ENCODE results near the gene TPCN2.
"Not testable (repeated sequence)": the region's sequence is repeated elsewhere in the genome, so short reads cannot be mapped to it uniquely, and the experiment has no call there.

TPCN2 gene

GRCh38 chr11:69133251-69133650 lies 84.5 kb downstream of the TPCN2 start:
- DNase-seq = no peak

- DNase-seq = not testable (repeated sequence)
Observed at GRCh38 chr11:69134182-69134581, 85.5 kb downstream of the TPCN2 start.

DNA sequence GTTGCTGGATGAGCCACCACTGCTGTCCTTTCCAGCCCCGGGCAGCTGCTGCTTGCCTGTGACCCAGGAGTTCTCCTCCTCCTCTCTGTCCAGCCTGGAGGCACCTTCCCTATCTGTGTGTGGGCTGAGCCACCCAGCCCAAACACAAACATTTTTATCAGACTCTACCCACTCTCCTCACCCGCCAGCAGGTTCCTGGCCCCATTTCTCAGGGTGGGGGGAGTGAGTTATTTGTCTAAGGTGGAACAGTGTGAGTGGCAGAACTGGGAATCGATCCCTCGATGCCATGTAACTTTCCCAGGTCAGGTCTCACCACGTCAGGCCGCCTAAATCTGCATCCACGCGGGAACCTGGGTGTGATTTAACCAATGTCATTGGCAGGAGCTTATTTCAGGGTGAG lies 86.2 kb downstream of the TPCN2 start:
- DNase-seq = no peak

DNA sequence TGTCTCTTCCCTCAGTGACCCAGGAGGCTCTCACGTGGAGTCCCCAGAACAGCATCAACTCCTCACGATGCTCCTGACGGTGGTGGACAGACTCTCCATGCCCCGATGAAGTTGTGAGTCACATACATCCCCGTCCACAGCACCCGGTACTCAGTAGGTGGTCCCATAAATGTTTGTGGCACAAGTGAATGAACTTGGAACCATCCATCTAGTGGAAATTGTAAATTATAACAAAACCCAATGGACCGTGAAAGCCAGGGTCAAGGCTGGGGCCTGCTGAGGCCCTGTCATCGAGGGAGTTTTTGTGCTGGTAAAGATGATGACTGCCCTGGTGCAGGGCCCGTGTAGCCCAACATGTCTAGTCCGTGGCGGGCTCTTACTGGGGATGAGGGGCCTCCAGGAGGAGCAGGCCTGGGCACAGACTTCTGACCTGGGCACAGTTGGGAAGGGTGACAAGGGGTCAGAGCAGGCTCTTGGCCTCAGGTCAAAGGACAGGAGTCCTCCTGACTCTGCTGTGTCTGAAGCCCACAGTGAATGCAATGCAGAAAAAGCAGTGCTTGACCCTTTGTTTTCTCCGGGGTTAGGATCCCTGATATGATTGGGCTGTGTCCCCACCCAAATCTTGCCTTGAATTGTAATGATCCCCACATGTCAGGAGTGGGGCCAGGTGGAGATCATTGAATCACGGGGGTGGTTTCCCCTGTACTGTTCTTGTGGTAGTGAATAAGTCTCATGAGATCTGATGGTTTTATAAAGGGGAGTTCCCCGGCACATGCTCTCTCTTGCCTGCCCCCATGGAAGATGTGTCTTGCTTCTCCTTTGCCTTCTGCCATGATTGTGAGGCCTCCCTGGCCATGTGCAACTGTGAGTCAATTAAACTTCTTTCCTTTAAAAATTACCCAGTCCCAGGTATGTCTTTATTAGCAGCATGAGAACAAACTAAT lies 87.0 kb downstream of the TPCN2 start:
- peak; percentile 21 for DNase-seq

GRCh38 chr11:69136471-69136870 lies 87.7 kb downstream of the TPCN2 start:
- no peak for DNase-seq

- DNase-seq = no peak
Observed at GRCh38 chr11:69137151-69137844, 88.6 kb downstream of the TPCN2 start.

DNA sequence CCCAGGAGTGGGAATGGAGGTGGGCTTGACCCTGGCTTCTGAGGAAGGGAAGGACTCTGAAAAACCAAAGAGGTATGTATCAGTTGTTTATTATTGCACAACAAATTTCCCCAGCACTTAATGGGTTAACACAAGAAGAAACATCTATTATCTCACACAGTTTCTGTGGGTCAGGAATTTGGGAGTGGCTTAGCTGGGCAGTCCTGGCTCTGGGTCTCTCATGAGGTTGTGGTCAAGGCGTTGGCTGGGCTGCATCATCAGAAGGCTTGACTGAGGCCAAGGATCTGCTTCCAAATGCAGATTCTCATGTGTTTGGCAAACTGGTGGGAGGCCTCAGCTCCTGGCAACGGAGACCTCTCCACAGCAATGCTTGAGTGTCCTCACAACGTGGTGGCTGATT lies 89.5 kb downstream of the TPCN2 start:
- peak; percentile 6 for DNase-seq

GRCh38 chr11:69140161-69140560 lies 91.4 kb downstream of the TPCN2 start:
- DNase-seq = not testable (repeated sequence)

GRCh38 chr11:69140635-69141034 lies 91.9 kb downstream of the TPCN2 start:
- DNase-seq = no peak

- no peak for DNase-seq
Observed at GRCh38 chr11:69141742-69142141, 93.0 kb downstream of the TPCN2 start.

GRCh38 chr11:69142895-69143294 lies 94.2 kb downstream of the TPCN2 start:
- no peak for DNase-seq

GRCh38 chr11:69144316-69145049 lies 95.8 kb downstream of the TPCN2 start:
- no peak for DNase-seq

GRCh38 chr11:69145050-69145380 lies 96.3 kb downstream of the TPCN2 start:
- DNase-seq = no peak

- no peak for DNase-seq
Observed at GRCh38 chr11:69148377-69148762, 99.6 kb downstream of the TPCN2 start.

- no peak for DNase-seq
Observed at GRCh38 chr11:69148806-69149205, 100.1 kb downstream of the TPCN2 start.

DNA sequence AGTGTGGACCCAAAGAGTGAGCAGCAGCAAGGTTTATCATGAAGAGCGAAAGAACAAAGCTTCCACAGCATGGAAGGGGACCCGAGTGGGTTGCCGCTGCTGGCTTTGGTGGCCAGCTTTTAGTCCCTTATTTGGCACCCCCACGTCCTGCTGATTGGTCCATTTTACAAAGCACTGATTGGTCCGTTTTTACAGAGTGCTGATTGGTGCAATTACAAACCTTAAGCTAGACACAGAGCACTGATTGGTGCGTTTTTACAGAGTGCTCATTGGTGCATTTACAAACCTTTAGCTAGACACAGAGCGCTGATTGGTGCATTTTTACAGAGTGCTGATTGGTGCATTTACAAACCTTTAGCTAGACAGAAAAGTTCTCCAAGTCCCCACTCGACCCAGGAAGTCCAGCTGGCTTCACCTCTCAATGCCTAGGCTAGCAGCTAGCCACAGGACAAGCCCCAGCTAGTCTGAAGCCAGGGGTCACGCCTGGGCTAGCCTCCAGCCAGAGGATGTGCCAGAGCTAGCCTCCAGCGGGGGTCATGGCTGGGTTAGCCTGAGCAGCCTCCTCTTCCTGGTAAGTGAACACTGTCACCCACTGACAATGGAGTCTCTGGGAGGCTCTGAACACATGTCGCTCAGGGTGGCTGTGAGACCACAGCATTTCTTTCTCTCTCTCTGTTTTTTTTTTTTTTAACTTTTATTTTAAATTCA lies 100.8 kb downstream of the TPCN2 start:
- not testable (repeated sequence) for DNase-seq

GRCh38 chr11:69150175-69150574 lies 101.4 kb downstream of the TPCN2 start:
- no peak for DNase-seq

GRCh38 chr11:69151836-69152235 lies 103.1 kb downstream of the TPCN2 start:
- no peak for DNase-seq

DNA sequence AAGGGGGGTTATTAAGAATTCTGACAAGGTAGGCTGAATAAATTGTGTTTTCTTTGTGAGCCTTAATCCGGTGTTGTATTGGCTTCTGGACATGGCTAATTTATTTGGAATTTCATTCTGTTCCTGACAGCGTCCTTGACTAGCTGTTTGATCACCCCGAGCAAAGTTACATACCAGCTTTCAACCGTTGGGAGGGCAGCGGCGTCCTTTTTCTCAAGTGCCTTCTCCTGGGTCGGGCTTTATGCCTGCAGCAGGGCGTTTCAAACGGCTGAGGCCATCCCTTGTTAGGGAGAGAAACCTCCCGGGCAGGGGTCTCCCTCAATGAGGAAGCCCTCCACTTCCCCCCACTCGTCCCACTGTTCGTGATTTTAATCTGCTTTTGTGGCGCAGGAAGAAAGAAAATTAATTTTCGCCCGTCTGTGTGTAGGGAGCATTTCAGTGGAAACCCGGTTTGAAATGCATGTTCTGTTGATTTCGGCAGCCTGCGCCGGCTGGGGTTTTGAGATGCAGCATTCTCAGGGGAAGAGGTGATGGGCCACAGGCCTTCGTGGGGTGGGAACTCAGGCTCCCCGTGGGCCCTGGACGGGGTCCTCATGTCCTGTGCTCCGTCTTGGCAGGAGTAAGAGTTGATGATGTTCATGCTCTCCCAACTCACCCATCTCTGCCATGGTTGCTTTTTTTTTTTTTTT lies 104.1 kb downstream of the TPCN2 start:
- no peak for DNase-seq

GRCh38 chr11:69153661-69154060 lies 104.9 kb downstream of the TPCN2 start:
- no peak for DNase-seq

DNA sequence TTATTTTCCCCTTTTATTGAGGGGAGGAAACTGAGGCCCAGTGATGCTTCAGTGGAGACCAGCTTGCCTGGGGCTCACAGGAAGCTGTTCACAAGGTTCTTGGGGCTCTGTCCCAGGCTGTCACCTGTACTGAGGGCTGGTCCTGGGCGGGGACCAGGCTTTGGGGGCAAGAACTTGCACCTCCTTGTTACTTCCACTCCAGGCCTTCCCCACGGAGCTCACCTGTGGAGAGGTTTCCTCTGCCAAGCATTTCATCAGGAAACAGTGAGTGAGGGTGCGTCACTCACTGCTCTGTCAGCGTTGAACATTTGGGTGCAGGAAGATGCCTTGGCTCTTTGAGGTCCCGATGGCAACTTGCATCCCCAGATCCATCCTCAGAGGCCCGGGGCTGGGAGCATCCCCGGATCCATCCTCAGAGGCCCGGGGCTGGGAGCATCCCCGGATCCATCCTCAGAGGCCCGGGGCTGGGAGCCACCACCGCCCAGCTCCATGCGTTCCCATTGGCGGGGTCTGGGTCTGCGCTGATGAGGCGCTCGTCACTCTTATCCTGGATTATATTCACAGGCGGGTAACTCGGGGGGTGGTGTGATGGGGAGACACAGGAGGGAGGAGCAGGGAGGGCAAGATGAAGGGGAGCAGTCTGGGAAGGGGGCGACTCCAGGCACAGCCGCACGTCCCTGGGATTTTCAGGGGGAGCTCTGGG lies 105.6 kb downstream of the TPCN2 start:
- DNase-seq = no peak

DNA sequence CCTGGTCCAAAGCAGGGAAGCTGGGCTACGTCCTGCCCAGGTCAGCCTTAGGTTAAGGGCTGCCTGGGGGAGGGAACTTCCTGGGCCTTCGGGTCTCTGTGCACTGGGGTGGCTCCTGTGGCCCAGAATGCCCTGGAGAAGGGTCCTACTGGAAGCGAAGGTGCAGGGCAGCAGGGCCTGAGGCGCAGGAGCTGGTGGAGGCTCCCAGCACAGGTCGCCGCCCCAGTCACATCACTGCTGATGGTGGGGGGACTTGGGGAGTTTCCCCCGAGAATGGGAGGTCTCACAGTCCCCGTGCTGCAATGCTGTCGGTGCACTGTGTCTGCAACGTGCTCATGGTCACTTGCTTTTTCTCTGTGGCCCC lies 106.2 kb downstream of the TPCN2 start:
- DNase-seq = no peak
